HEK293 (cell line): ENCODE data around the gene TACC2.

Experiments
- CTCF ChIA-PET: fragments of 350-600 bp; formaldehyde crosslinking; extraction: SDS; loops from one replicate; lab custom pipeline; 2021; ENCODE audit warnings: antibody characterized with exemption; lab: Yijun Ruan, JAX
- POLR2A ChIA-PET: fragments of 300-600 bp; formaldehyde crosslinking; extraction: SDS; loops from one replicate; lab custom pipeline; 2020; ENCODE audit warnings: antibody characterized with exemption, inconsistent platforms; lab: Yijun Ruan, JAX
- H3K27ac ChIP-seq: fragments of 200-500 bp; sonication (Bioruptor generic); 2 replicates; pipeline ENCODE4 v1.5.1; 2014; ENCODE audit warnings: low read depth, low read length, control low read depth, inconsistent platforms; ENCODE audit errors: extremely low read depth
- H3K36me3 ChIP-seq, 2 experiments: fragments of 200-500 bp in 1 of 2; sonication (Bioruptor generic) in 1 of 2; 1 replicate in 1 of 2; 2 replicates in 1 of 2; pipeline ENCODE4 v1.5.1; 2014 to 2017; ENCODE audit warnings: inconsistent platforms in 2 of 2, low read length in 2 of 2; ENCODE audit not compliant: control insufficient read depth in 2 of 2, insufficient read depth in 1 of 2
- H3K4me1 ChIP-seq: fragments of 200-500 bp; sonication (Bioruptor generic); 2 replicates; pipeline ENCODE4 v1.5.1; 2014; ENCODE audit warnings: mild to moderate bottlenecking, low read length, inconsistent platforms; ENCODE audit not compliant: control insufficient read depth, insufficient read depth
- H3K4me3 ChIP-seq: 2 replicates; pipeline ENCODE4 v1.5.1; 2011; ENCODE audit warnings: low read depth, mild to moderate bottlenecking, control low read depth, low read length, moderate library complexity
- H3K9me3 ChIP-seq: fragments of 200-500 bp; sonication (Bioruptor generic); 2 replicates; pipeline ENCODE4 v1.5.1; 2014; ENCODE audit warnings: low read depth, low read length, inconsistent platforms; ENCODE audit not compliant: control insufficient read depth, insufficient read depth
- KLF16 ChIP-seq: fragments of 450-650 bp; formaldehyde crosslinking; IDR thresholded peaks from 2 replicates; pipeline ENCODE4 v1.5.1; 2017; ENCODE audit warnings: missing biosample characterization, missing genetic modification characterization
- OVOL3 ChIP-seq: fragments of 450-650 bp; formaldehyde crosslinking; IDR thresholded peaks from 2 replicates; pipeline ENCODE4 v1.5.1; 2016; ENCODE audit warnings: missing biosample characterization, missing genetic modification characterization
- REPIN1 ChIP-seq: fragments of 450-650 bp; formaldehyde crosslinking; IDR thresholded peaks from 2 replicates; pipeline ENCODE4 v1.5.1; 2017; ENCODE audit warnings: missing biosample characterization, missing genetic modification characterization, low read depth
- ZBTB8A ChIP-seq: fragments of 450-650 bp; formaldehyde crosslinking; IDR thresholded peaks from 2 replicates; pipeline ENCODE4 v1.5.1; 2016; ENCODE audit warnings: missing biosample characterization, missing genetic modification characterization
- ZFP37 ChIP-seq: fragments of 450-650 bp; formaldehyde crosslinking; IDR thresholded peaks from 2 replicates; pipeline ENCODE4 v1.5.1; 2016; ENCODE audit warnings: missing biosample characterization, missing genetic modification characterization
- ZNF10 ChIP-seq: fragments of 450-650 bp; formaldehyde crosslinking; IDR thresholded peaks from 2 replicates; pipeline ENCODE4 v1.5.1; 2017; ENCODE audit warnings: missing biosample characterization, missing genetic modification characterization
- ZNF133 ChIP-seq: fragments of 450-650 bp; formaldehyde crosslinking; IDR thresholded peaks from 2 replicates; pipeline ENCODE4 v1.5.1; 2016; ENCODE audit warnings: missing biosample characterization, missing genetic modification characterization
- ZNF138 ChIP-seq: fragments of 450-650 bp; formaldehyde crosslinking; IDR thresholded peaks from 2 replicates; pipeline ENCODE4 v1.5.1; 2016; ENCODE audit warnings: missing biosample characterization, missing genetic modification characterization, borderline replicate concordance
- ZNF324 ChIP-seq: fragments of 450-650 bp; formaldehyde crosslinking; IDR thresholded peaks from 2 replicates; pipeline ENCODE4 v1.5.1; 2016; ENCODE audit warnings: missing biosample characterization, missing genetic modification characterization
- ZNF426 ChIP-seq: fragments of 450-650 bp; formaldehyde crosslinking; IDR thresholded peaks from 2 replicates; pipeline ENCODE4 v1.5.1; 2017; ENCODE audit warnings: missing biosample characterization, missing genetic modification characterization, mild to moderate bottlenecking, inconsistent platforms, moderate library complexity
- ZNF529 ChIP-seq: fragments of 450-650 bp; formaldehyde crosslinking; IDR thresholded peaks from 2 replicates; pipeline ENCODE4 v1.5.1; 2017; ENCODE audit warnings: missing genetic modification characterization, missing biosample characterization; ENCODE audit not compliant: insufficient replicate concordance
- ZNF555 ChIP-seq: fragments of 450-650 bp; formaldehyde crosslinking; conservative IDR thresholded peaks from 2 replicates; pipeline ENCODE4 v1.5.1; 2017; ENCODE audit warnings: missing biosample characterization, mild to moderate bottlenecking, missing genetic modification characterization, inconsistent platforms
- ZNF600 ChIP-seq: fragments of 450-650 bp; formaldehyde crosslinking; IDR thresholded peaks from 2 replicates; pipeline ENCODE4 v1.5.1; 2016; ENCODE audit warnings: missing biosample characterization, missing genetic modification characterization
- ZNF670 ChIP-seq: fragments of 450-650 bp; formaldehyde crosslinking; IDR thresholded peaks from 2 replicates; pipeline ENCODE4 v1.5.1; 2016; ENCODE audit warnings: missing biosample characterization, missing genetic modification characterization, low read depth
- ZNF707 ChIP-seq: fragments of 450-650 bp; formaldehyde crosslinking; IDR thresholded peaks from 2 replicates; pipeline ENCODE4 v1.5.1; 2016; ENCODE audit warnings: missing biosample characterization, missing genetic modification characterization
- ZNF776 ChIP-seq: fragments of 450-650 bp; formaldehyde crosslinking; IDR thresholded peaks from 2 replicates; pipeline ENCODE4 v1.5.0; 2017; ENCODE audit warnings: missing biosample characterization, missing genetic modification characterization, borderline replicate concordance
- ZXDB ChIP-seq: fragments of 450-650 bp; formaldehyde crosslinking; IDR thresholded peaks from 2 replicates; pipeline ENCODE4 v1.5.1; 2016; ENCODE audit warnings: missing biosample characterization, missing genetic modification characterization
- TF ChIP-seq, protein P1 (sequence below): fragments of 450-650 bp; formaldehyde crosslinking; IDR thresholded peaks from 2 replicates; pipeline ENCODE4 v1.5.1; 2016; ENCODE audit warnings: missing biosample characterization, missing genetic modification characterization
- TF ChIP-seq, protein P2 (sequence below): fragments of 450-650 bp; formaldehyde crosslinking; IDR thresholded peaks from 2 replicates; pipeline ENCODE4; 2016; ENCODE audit warnings: missing biosample characterization, missing genetic modification characterization
- TF ChIP-seq, protein P3 (sequence below): fragments of 450-650 bp; formaldehyde crosslinking; IDR thresholded peaks from 2 replicates; pipeline ENCODE4 v1.5.1; 2016; ENCODE audit warnings: missing biosample characterization, missing genetic modification characterization
- TF ChIP-seq, protein P4 (sequence below): fragments of 450-650 bp; formaldehyde crosslinking; IDR thresholded peaks from 2 replicates; pipeline ENCODE4 v1.5.1; 2017; ENCODE audit warnings: missing biosample characterization, missing genetic modification characterization
- TF ChIP-seq, protein P5 (sequence below): fragments of 450-650 bp; formaldehyde crosslinking; conservative IDR thresholded peaks from 2 replicates; pipeline ENCODE4 v1.5.1; 2016; ENCODE audit warnings: low read depth, missing biosample characterization, missing genetic modification characterization

TACC2 gene

DNA sequence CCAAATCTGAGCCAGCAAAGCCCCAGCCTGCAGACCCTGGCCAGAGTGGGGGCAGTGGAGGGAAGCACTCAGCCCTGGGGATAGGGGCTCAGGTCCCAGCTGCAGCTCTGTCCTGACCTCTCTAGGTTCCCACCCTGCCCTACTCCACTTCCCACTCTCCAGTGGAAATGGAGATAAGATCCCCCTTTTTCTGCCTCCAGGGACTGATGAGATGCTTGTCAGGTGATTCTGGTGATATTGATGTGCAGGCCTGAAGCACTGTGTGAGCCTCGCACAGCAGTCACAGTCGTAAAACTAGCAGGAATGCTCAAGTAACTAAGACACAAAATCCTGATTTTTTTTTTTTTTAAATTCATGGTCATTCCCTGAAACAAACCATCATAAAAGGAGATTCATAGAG lies 227.1 kb downstream of the TACC2 start (continued):
- TF ChIP-seq, protein P1, sequence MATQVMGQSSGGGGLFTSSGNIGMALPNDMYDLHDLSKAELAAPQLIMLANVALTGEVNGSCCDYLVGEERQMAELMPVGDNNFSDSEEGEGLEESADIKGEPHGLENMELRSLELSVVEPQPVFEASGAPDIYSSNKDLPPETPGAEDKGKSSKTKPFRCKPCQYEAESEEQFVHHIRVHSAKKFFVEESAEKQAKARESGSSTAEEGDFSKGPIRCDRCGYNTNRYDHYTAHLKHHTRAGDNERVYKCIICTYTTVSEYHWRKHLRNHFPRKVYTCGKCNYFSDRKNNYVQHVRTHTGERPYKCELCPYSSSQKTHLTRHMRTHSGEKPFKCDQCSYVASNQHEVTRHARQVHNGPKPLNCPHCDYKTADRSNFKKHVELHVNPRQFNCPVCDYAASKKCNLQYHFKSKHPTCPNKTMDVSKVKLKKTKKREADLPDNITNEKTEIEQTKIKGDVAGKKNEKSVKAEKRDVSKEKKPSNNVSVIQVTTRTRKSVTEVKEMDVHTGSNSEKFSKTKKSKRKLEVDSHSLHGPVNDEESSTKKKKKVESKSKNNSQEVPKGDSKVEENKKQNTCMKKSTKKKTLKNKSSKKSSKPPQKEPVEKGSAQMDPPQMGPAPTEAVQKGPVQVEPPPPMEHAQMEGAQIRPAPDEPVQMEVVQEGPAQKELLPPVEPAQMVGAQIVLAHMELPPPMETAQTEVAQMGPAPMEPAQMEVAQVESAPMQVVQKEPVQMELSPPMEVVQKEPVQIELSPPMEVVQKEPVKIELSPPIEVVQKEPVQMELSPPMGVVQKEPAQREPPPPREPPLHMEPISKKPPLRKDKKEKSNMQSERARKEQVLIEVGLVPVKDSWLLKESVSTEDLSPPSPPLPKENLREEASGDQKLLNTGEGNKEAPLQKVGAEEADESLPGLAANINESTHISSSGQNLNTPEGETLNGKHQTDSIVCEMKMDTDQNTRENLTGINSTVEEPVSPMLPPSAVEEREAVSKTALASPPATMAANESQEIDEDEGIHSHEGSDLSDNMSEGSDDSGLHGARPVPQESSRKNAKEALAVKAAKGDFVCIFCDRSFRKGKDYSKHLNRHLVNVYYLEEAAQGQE (tag by site-specific recombination): no peak
- TF ChIP-seq ZFP37 (tag by site-specific recombination) (no peak), ZNF600 (tag by site-specific recombination) (no peak)
- TF ChIP-seq, protein P2, sequence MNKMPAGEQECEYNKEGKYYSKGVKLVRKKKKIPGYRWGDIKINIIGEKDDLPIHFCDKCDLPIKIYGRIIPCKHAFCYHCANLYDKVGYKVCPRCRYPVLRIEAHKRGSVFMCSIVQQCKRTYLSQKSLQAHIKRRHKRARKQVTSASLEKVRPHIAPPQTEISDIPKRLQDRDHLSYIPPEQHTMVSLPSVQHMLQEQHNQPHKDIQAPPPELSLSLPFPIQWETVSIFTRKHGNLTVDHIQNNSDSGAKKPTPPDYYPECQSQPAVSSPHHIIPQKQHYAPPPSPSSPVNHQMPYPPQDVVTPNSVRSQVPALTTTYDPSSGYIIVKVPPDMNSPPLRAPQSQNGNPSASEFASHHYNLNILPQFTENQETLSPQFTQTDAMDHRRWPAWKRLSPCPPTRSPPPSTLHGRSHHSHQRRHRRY (tag by site-specific recombination): no peak
- TF ChIP-seq, all 188 proteins: peak for 0

DNA sequence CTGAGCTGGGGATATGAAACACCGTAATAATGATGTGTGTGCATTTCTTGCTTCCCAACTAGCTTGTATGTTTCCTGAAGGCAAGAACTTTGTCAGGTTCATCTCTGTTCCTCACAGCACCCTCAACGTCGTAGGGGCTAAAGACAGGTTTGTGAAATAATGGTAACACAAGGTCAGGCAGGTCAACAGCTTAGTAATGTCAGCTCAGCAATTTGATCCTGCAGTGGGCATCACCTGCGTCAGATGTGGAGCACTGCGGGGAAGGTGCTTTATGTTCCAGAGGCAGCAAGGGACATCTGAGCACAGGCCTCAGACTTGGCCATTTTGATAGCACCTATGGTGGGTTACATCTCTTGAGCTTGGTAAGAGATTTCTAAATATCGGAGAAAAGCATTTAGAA lies 230.4 kb downstream of the TACC2 start:
- ChIA-PET POLR2A (no interaction called here), CTCF (interaction anchor here (0.8 to 2.2 kb wide), 3 partner anchors 14 to 78 kb away, joined by 3 to 10 read pairs (median 4); no protein-coding TSS in a partner anchor)
- Histone ChIP-seq H3K4me3 (no peak overlapping the region), H3K27ac (no peak overlapping the region), H3K36me3 (peaks cover 0 to 20% of the 10 kb centered on the region in 2 experiments; a peak in 1 of 3 replicates), H3K4me1 (no peaks in the 10 kb centered on the region), H3K9me3 (no peaks in the 10 kb centered on the region)
- TF ChIP-seq ZNF529 (tag by site-specific recombination) (no peak), ZNF133 (tag by site-specific recombination) (no peak), ZNF707 (tag by site-specific recombination) (no peak), OVOL3 (tag by site-specific recombination) (no peak), ZNF10 (no peak), ZNF324 (tag by site-specific recombination) (no peak), KLF16 (tag by site-specific recombination) (no peak), ZBTB8A (no peak), ZXDB (no peak), ZNF600 (tag by site-specific recombination) (no peak), REPIN1 (tag by site-specific recombination) (no peak), ZNF776 (tag by site-specific recombination) (no peak), ZNF555 (tag by site-specific recombination) (no peak), ZNF426 (tag by site-specific recombination) (no peak), ZNF670 (tag by site-specific recombination) (no peak), ZNF138 (tag by site-specific recombination) (no peak)
- TF ChIP-seq, protein P3, sequence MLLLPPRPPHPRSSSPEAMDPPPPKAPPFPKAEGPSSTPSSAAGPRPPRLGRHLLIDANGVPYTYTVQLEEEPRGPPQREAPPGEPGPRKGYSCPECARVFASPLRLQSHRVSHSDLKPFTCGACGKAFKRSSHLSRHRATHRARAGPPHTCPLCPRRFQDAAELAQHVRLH (tag by site-specific recombination): no peak
- TF ChIP-seq, protein P4, sequence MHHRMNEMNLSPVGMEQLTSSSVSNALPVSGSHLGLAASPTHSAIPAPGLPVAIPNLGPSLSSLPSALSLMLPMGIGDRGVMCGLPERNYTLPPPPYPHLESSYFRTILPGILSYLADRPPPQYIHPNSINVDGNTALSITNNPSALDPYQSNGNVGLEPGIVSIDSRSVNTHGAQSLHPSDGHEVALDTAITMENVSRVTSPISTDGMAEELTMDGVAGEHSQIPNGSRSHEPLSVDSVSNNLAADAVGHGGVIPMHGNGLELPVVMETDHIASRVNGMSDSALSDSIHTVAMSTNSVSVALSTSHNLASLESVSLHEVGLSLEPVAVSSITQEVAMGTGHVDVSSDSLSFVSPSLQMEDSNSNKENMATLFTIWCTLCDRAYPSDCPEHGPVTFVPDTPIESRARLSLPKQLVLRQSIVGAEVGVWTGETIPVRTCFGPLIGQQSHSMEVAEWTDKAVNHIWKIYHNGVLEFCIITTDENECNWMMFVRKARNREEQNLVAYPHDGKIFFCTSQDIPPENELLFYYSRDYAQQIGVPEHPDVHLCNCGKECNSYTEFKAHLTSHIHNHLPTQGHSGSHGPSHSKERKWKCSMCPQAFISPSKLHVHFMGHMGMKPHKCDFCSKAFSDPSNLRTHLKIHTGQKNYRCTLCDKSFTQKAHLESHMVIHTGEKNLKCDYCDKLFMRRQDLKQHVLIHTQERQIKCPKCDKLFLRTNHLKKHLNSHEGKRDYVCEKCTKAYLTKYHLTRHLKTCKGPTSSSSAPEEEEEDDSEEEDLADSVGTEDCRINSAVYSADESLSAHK (tag by site-specific recombination): no peak
- TF ChIP-seq, protein P5, sequence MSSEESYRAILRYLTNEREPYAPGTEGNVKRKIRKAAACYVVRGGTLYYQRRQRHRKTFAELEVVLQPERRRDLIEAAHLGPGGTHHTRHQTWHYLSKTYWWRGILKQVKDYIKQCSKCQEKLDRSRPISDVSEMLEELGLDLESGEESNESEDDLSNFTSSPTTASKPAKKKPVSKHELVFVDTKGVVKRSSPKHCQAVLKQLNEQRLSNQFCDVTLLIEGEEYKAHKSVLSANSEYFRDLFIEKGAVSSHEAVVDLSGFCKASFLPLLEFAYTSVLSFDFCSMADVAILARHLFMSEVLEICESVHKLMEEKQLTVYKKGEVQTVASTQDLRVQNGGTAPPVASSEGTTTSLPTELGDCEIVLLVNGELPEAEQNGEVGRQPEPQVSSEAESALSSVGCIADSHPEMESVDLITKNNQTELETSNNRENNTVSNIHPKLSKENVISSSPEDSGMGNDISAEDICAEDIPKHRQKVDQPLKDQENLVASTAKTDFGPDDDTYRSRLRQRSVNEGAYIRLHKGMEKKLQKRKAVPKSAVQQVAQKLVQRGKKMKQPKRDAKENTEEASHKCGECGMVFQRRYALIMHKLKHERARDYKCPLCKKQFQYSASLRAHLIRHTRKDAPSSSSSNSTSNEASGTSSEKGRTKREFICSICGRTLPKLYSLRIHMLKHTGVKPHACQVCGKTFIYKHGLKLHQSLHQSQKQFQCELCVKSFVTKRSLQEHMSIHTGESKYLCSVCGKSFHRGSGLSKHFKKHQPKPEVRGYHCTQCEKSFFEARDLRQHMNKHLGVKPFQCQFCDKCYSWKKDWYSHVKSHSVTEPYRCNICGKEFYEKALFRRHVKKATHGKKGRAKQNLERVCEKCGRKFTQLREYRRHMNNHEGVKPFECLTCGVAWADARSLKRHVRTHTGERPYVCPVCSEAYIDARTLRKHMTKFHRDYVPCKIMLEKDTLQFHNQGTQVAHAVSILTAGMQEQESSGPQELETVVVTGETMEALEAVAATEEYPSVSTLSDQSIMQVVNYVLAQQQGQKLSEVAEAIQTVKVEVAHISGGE (tag by site-specific recombination): no peak
